SK-N-SH (cell line): ENCODE data around the gene SLC22A14. TPM values are rescaled to one million over a fixed set of nuclear protein-coding genes. Genes with fewer than 3 reads are reported as not detected.

ENCODE experiments used
- CTCF ChIA-PET: fragments of 300-600, 350-600 bp; formaldehyde crosslinking; extraction: SDS; loops from one replicate; lab custom pipeline; 2021; lab: Yijun Ruan, JAX
- POLR2A ChIA-PET: fragments of 350-600 bp; sonication (Branson Sonifier 250); formaldehyde crosslinking; extraction: SDS; loops from one replicate; lab custom pipeline; 2020; ENCODE audit warnings: antibody characterized with exemption, inconsistent platforms; lab: Yijun Ruan, JAX
- DNase-seq: peaks from one replicate; pipeline ENCODE4 v3.0.0; 2012
- H2AFZ ChIP-seq: fragments of 200-600 bp; sonication (generic); 2 replicates; pipeline ENCODE4 v1.8.1; 2016; ENCODE audit warnings: antibody characterized with exemption, mild to moderate bottlenecking, low read depth
- H3F3A ChIP-seq: fragments of 200-600 bp; sonication (generic); replicated peaks from 2 replicates; pipeline ENCODE3; 2016; ENCODE audit warnings: antibody characterized with exemption, mild to moderate bottlenecking; ENCODE audit not compliant: insufficient read depth
- H3K27ac ChIP-seq, 2 experiments: fragments of 200-500 bp in 1 of 2; fragments of 200-600 bp in 1 of 2; sonication (Bioruptor generic) in 1 of 2; sonication (generic), shearing (Covaris generic) in 1 of 2; 2 replicates each; pipeline versions ENCODE4 v1.5.1 to v1.6.1; 2014 to 2016; ENCODE audit warnings: low read depth in 2 of 2, inconsistent platforms in 1 of 2, low read length in 1 of 2, mild to moderate bottlenecking in 1 of 2, mixed read lengths in 1 of 2
- H3K27me3 ChIP-seq: fragments of 200-600 bp; sonication (generic), shearing (Covaris generic); 2 replicates; pipeline ENCODE4 v1.6.1; 2016; ENCODE audit warnings: mixed run types; ENCODE audit not compliant: insufficient read depth
- H3K36me3 ChIP-seq, 2 experiments: fragments of 200-500 bp in 1 of 2; fragments of 200-600 bp in 1 of 2; sonication (Bioruptor generic) in 1 of 2; sonication (generic) in 1 of 2; replicated peaks in 1 of 2; 2 replicates each; pipeline versions ENCODE3 to v1.5.1; 2014 to 2016; ENCODE audit warnings: low read length in 1 of 2, mild to moderate bottlenecking in 1 of 2; ENCODE audit not compliant: insufficient read depth in 2 of 2, control insufficient read depth in 1 of 2
- H3K4me1 ChIP-seq, 2 experiments: fragments of 200-500 bp in 1 of 2; fragments of 200-600 bp in 1 of 2; sonication (Bioruptor generic) in 1 of 2; sonication (generic), shearing (Covaris generic) in 1 of 2; 2 replicates each; pipeline versions ENCODE4 v1.5.1 to v1.6.1; 2014 to 2016; ENCODE audit warnings: low read depth in 1 of 2, low read length in 1 of 2, mixed run types in 1 of 2; ENCODE audit not compliant: insufficient read depth in 2 of 2, control insufficient read depth in 1 of 2
- H3K4me2 ChIP-seq: fragments of 200-600 bp; sonication (generic), shearing (Covaris generic); 2 replicates; pipeline ENCODE4 v1.6.1; 2017; ENCODE audit warnings: mixed run types
- H3K4me3 ChIP-seq, 2 experiments: fragments of 200-500 bp in 1 of 2; fragments of 200-600 bp in 1 of 2; sonication (Bioruptor generic) in 1 of 2; sonication (generic), shearing (Covaris generic) in 1 of 2; 2 replicates each; pipeline versions ENCODE4 v1.5.1 to v1.8.1; 2014 to 2016; ENCODE audit warnings: low read depth in 2 of 2, inconsistent platforms in 1 of 2, low read length in 1 of 2, mild to moderate bottlenecking in 1 of 2, mixed read lengths in 1 of 2, moderate library complexity in 1 of 2
- H3K79me2 ChIP-seq: fragments of 200-600 bp; sonication (generic); 2 replicates; pipeline ENCODE4 v1.8.1; 2017; ENCODE audit warnings: mild to moderate bottlenecking; ENCODE audit not compliant: insufficient read depth
- H3K9ac ChIP-seq: fragments of 200-600 bp; sonication (generic); 2 replicates; pipeline ENCODE4 v1.6.1; 2017; ENCODE audit warnings: mixed run types
- H3K9me2 ChIP-seq: fragments of 200-600 bp; sonication (generic); 2 replicates; pipeline ENCODE4 v1.6.1; 2017; ENCODE audit warnings: mixed run types
- H3K9me3 ChIP-seq: fragments of 200-600 bp; sonication (generic); 2 replicates; pipeline ENCODE4 v1.6.1; 2017; ENCODE audit warnings: mixed run types, mild to moderate bottlenecking, moderate library complexity
- H4K20me1 ChIP-seq: fragments of 200-600 bp; sonication (generic); 2 replicates; pipeline ENCODE4 v1.6.1; 2017; ENCODE audit warnings: mild to moderate bottlenecking, mixed run types; ENCODE audit not compliant: insufficient read depth
- FOXM1 ChIP-seq: IDR thresholded peaks from 2 replicates; pipeline ENCODE4 v1.4.0; 2012; ENCODE audit warnings: low read depth, mild to moderate bottlenecking
- GABPA ChIP-seq: IDR thresholded peaks from 2 replicates; pipeline ENCODE4 v1.4.0; 2012; ENCODE audit warnings: low read depth, mild to moderate bottlenecking
- MEF2A ChIP-seq: IDR thresholded peaks from 2 replicates; pipeline ENCODE4 v1.4.0; 2012; ENCODE audit warnings: low read depth, borderline replicate concordance
- MXI1 ChIP-seq: IDR thresholded peaks from 2 replicates; pipeline ENCODE4 v1.6.1; 2012; ENCODE audit warnings: mild to moderate bottlenecking, low read depth, low read length, improper control_type of control experiment
- RAD21 ChIP-seq: IDR thresholded peaks from 2 replicates; pipeline ENCODE4 v1.6.1; 2012; ENCODE audit warnings: mild to moderate bottlenecking, low read length
- RXRA ChIP-seq: IDR thresholded peaks from 2 replicates; pipeline ENCODE4 v1.4.0; 2012; ENCODE audit warnings: low read depth, mild to moderate bottlenecking, borderline replicate concordance
- SMC3 ChIP-seq: IDR thresholded peaks from 2 replicates; pipeline ENCODE4 v1.6.1; 2012; ENCODE audit warnings: low read depth, low read length, improper control_type of control experiment
- TAF1 ChIP-seq: IDR thresholded peaks from 2 replicates; pipeline ENCODE4 v1.6.1; 2012; ENCODE audit warnings: low read depth, mild to moderate bottlenecking, low read length, moderate library complexity, borderline replicate concordance
- TEAD4 ChIP-seq: IDR thresholded peaks from 2 replicates; pipeline ENCODE4 v1.4.0; 2012; ENCODE audit warnings: mild to moderate bottlenecking, borderline replicate concordance; ENCODE audit not compliant: insufficient read depth
- YY1 ChIP-seq: IDR thresholded peaks from 2 replicates; pipeline ENCODE4 v1.4.0; 2012; ENCODE audit warnings: low read depth, mild to moderate bottlenecking
- WGBS: methylation state at CpG from one replicate; pipeline ENCODE4 v1.1.6; 2017; ENCODE audit warnings: low lambda C conversion rate; 5-methylcytosine and 5-hydroxymethylcytosine counted together
- polyA plus RNA-seq, 3 experiments: library from polyadenylated mRNA; depleted of rRNA; stranded (reverse); fragments of >200 nt; gene quantifications; 2 replicates each; pipeline ENCODE4 v1.2.3, GENCODE V29; 2012
- TF ChIP-seq, protein P1 (sequence below): fragments of 150-350 bp; IDR thresholded peaks from 2 replicates; pipeline ENCODE4 v1.6.1; 2017; ENCODE audit warnings: antibody characterized with exemption, low read length, low read depth, borderline replicate concordance
- TF ChIP-seq, protein P2 (sequence below): IDR thresholded peaks from 2 replicates; pipeline ENCODE4; 2012
- TF ChIP-seq, protein P3 (sequence below): fragments of 200-600 bp; sonication (generic); IDR thresholded peaks from 2 replicates; pipeline ENCODE4 v1.6.1; 2017; ENCODE audit warnings: antibody characterized with exemption, mild to moderate bottlenecking, moderate library complexity
- TF ChIP-seq, protein P4 (sequence below): IDR thresholded peaks from 2 replicates; pipeline ENCODE4 v1.4.0; 2012; ENCODE audit warnings: low read depth
- TF ChIP-seq, protein P5 (sequence below): IDR thresholded peaks from 2 replicates; pipeline ENCODE4 v1.4.0; 2012; ENCODE audit warnings: low read depth, borderline replicate concordance

SLC22A14 gene
- polyA plus RNA-seq, 1 of the 3 experiments (the other 2 are of a cell fraction) = 0.16 TPM

DNA sequence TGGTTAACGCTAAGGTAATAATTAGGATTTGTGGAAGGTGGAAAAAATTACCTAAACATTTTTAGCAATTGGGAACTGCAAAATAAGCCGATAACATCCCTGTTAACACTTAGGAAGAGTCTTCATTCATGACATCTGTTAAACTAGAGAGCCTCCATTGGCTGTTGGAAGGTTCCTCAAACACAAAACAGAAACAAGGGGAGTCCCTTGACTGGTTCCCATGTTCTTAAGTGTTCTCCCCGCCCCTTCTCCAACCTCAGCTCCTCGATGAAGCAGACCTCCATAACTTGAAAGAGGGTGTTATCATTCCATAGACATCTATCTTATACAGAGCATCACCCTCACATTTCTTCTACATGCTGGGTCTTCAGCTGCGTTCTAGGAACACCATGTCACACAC is 14.0 kb upstream of the SLC22A14 start:
- Histone ChIP-seq H3K79me2 (no peaks in the 10 kb centered on the region), H3K9ac (no peak overlapping the region), H2AFZ (no peak overlapping the region)
- ChIA-PET POLR2A (no interaction called here), CTCF (no interaction called here)
- TF ChIP-seq SMC3 (no peak), MEF2A (no peak), FOXM1 (no peak), RXRA (no peak), YY1 (no peak)
- TF ChIP-seq, protein P1, sequence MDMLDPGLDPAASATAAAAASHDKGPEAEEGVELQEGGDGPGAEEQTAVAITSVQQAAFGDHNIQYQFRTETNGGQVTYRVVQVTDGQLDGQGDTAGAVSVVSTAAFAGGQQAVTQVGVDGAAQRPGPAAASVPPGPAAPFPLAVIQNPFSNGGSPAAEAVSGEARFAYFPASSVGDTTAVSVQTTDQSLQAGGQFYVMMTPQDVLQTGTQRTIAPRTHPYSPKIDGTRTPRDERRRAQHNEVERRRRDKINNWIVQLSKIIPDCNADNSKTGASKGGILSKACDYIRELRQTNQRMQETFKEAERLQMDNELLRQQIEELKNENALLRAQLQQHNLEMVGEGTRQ = no peak
- TF ChIP-seq, all 33 proteins: peak for 0
- no peak overlapping the region for H3K4me3 ChIP-seq
- no peak for DNase-seq
- WGBS = 83% methylated on average over 5 of the region's 5 CpGs
- H4K20me1 ChIP-seq = no peaks in the 10 kb centered on the region
- H3F3A ChIP-seq = no peaks in the 10 kb centered on the region
- H3K9me3 ChIP-seq = no peaks in the 10 kb centered on the region
- no peak overlapping the region for H3K27ac ChIP-seq
- H3K4me2 ChIP-seq = no peak overlapping the region
- H3K27me3 ChIP-seq = no peaks in the 10 kb centered on the region
- H3K9me2 ChIP-seq = no peaks in the 10 kb centered on the region
- H3K4me1 ChIP-seq = peaks cover 0 to 27% of the 10 kb centered on the region in 2 experiments; a peak in 1 of 4 replicates
- no peaks in the 10 kb centered on the region for H3K36me3 ChIP-seq

DNA sequence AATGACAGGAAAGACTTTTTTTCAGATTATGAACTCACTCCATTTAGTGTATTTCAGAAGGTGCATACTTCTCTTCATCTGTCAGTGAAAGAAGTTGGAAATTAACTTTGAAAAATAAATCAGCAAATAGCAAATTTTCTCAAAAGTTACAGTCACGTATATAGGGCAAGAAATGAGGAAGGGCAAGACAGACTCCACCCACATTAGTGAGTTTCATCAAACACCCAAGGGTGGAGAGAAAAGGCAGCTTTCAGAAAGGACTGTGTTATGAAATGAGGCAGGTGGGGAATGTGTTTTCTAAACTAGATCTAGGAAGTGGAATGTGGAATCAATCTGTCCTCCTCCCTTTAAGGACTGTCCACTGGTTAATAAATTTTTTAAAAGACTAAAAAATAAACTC is 13.6 kb upstream of the SLC22A14 start:
- H3K79me2 ChIP-seq = no peaks in the 10 kb centered on the region
- H3K27me3 ChIP-seq = no peaks in the 10 kb centered on the region
- H3K27ac ChIP-seq = no peak overlapping the region
- H3F3A ChIP-seq = no peaks in the 10 kb centered on the region
- H3K9me3 ChIP-seq = no peaks in the 10 kb centered on the region
- H3K36me3 ChIP-seq = no peaks in the 10 kb centered on the region
- DNase-seq = no peak
- POLR2A ChIA-PET = no interaction called here
- 83% methylated on average over 1 of the region's 1 CpG for WGBS
- no peak overlapping the region for H2AFZ ChIP-seq
- peaks cover 0 to 27% of the 10 kb centered on the region in 2 experiments; a peak in 1 of 4 replicates for H3K4me1 ChIP-seq
- H3K4me3 ChIP-seq = no peak overlapping the region
- no peak overlapping the region for H3K9ac ChIP-seq
- no peak overlapping the region for H3K4me2 ChIP-seq
- no peaks in the 10 kb centered on the region for H3K9me2 ChIP-seq
- no peaks in the 10 kb centered on the region for H4K20me1 ChIP-seq
- CTCF ChIA-PET = no interaction called here
- no peak for TF ChIP-seq RAD21
- TF ChIP-seq, all 33 proteins: peak for 0

DNA sequence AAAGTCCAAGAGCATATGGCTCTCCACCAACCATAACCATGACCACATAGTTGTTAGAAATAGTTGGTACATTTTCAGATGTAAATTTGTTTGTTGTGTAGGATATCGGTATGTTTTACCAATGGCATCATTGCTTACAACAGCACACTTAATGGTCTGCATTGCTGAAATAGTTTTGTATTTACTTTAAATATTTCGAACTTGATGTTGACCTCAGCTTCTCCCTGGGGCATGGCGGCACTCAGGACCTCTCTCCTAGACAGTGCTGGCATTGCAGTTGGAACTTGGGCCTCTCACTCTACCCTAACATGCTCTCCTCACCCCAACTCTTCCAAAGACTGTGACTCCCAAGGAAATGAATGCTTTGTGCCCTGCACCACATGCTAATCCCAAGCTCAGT is 11.5 kb upstream of the SLC22A14 start:
- DNase-seq = no peak
- H2AFZ ChIP-seq = no peak overlapping the region
- H3F3A ChIP-seq = no peaks in the 10 kb centered on the region
- POLR2A ChIA-PET = no interaction called here
- 92% methylated on average over 3 of the region's 3 CpGs for WGBS
- no peaks in the 10 kb centered on the region for H3K9me2 ChIP-seq
- peaks cover 0 to 7% of the 10 kb centered on the region in 2 experiments for H3K36me3 ChIP-seq
- H3K27ac ChIP-seq = no peak overlapping the region
- H3K4me3 ChIP-seq = no peak overlapping the region
- no peaks in the 10 kb centered on the region for H3K79me2 ChIP-seq
- H3K9me3 ChIP-seq = no peaks in the 10 kb centered on the region
- CTCF ChIA-PET = interaction anchor here (1.7 kb wide), 1 partner anchor 76 kb away, joined by 4 read pairs; the partner anchor contains the start of gene XYLB
- H3K4me1 ChIP-seq = peaks cover 0 to 11% of the 10 kb centered on the region in 2 experiments; a peak in 1 of 4 replicates
- H3K4me2 ChIP-seq = no peak overlapping the region
- no peaks in the 10 kb centered on the region for H4K20me1 ChIP-seq
- H3K9ac ChIP-seq = no peak overlapping the region
- H3K27me3 ChIP-seq = no peaks in the 10 kb centered on the region
- TF ChIP-seq, protein P2, sequence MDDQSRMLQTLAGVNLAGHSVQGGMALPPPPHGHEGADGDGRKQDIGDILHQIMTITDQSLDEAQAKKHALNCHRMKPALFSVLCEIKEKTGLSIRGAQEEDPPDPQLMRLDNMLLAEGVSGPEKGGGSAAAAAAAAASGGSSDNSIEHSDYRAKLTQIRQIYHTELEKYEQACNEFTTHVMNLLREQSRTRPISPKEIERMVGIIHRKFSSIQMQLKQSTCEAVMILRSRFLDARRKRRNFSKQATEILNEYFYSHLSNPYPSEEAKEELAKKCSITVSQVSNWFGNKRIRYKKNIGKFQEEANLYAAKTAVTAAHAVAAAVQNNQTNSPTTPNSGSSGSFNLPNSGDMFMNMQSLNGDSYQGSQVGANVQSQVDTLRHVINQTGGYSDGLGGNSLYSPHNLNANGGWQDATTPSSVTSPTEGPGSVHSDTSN = no peak
- no peak for TF ChIP-seq TEAD4
- TF ChIP-seq, protein P1 = no peak
- TF ChIP-seq, protein P3, sequence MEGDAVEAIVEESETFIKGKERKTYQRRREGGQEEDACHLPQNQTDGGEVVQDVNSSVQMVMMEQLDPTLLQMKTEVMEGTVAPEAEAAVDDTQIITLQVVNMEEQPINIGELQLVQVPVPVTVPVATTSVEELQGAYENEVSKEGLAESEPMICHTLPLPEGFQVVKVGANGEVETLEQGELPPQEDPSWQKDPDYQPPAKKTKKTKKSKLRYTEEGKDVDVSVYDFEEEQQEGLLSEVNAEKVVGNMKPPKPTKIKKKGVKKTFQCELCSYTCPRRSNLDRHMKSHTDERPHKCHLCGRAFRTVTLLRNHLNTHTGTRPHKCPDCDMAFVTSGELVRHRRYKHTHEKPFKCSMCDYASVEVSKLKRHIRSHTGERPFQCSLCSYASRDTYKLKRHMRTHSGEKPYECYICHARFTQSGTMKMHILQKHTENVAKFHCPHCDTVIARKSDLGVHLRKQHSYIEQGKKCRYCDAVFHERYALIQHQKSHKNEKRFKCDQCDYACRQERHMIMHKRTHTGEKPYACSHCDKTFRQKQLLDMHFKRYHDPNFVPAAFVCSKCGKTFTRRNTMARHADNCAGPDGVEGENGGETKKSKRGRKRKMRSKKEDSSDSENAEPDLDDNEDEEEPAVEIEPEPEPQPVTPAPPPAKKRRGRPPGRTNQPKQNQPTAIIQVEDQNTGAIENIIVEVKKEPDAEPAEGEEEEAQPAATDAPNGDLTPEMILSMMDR = no peak
- TF ChIP-seq TAF1 = no peak
- TF ChIP-seq, protein P4, sequence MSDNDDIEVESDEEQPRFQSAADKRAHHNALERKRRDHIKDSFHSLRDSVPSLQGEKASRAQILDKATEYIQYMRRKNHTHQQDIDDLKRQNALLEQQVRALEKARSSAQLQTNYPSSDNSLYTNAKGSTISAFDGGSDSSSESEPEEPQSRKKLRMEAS = no peak
- TF ChIP-seq, protein P5, sequence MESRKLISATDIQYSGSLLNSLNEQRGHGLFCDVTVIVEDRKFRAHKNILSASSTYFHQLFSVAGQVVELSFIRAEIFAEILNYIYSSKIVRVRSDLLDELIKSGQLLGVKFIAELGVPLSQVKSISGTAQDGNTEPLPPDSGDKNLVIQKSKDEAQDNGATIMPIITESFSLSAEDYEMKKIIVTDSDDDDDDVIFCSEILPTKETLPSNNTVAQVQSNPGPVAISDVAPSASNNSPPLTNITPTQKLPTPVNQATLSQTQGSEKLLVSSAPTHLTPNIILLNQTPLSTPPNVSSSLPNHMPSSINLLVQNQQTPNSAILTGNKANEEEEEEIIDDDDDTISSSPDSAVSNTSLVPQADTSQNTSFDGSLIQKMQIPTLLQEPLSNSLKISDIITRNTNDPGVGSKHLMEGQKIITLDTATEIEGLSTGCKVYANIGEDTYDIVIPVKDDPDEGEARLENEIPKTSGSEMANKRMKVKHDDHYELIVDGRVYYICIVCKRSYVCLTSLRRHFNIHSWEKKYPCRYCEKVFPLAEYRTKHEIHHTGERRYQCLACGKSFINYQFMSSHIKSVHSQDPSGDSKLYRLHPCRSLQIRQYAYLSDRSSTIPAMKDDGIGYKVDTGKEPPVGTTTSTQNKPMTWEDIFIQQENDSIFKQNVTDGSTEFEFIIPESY = no peak
- TF ChIP-seq SMC3 = no peak
- TF ChIP-seq MXI1 = no peak
- TF ChIP-seq GABPA = no peak
